ENCODE results near the gene ADGRG1.

GRCh38 chr16:57658878-57659674 lies 30.6 kb downstream of the ADGRG1 start:
- no peak for TF ChIP-seq E2F5 (CRISPR knock-in tag; IDR thresholded peaks at IDR 0.05)
- TF ChIP-seq HMGXB4 (CRISPR knock-in tag; IDR thresholded peaks at IDR 0.05), result no peak
- TF ChIP-seq CTCF (IDR thresholded peaks at IDR 0.05), result no peak
- no peak for TF ChIP-seq NFYB (CRISPR knock-in tag; conservative IDR thresholded peaks at IDR 0.05; ENCODE audit: low read depth)
- TF ChIP-seq TP53 (CRISPR knock-in tag; IDR thresholded peaks at IDR 0.05), result no peak
- TF ChIP-seq CBFB (CRISPR knock-in tag; IDR thresholded peaks at IDR 0.05; ENCODE audit: low read depth), result no peak
